Activated naive CD8-positive, alpha-beta T cell treated with anti-CD3 and anti-CD28 coated beads, Interleukin-2, amount 50 U/mL, for 16 hours (primary cell): ENCODE results near the gene TRPV4.

Source experiments
- DNase-seq: peaks from one replicate; pipeline ENCODE4 v3.0.0-alpha.2; 2020; ENCODE audit warnings: low read depth, low spot score

TRPV4 gene

DNA sequence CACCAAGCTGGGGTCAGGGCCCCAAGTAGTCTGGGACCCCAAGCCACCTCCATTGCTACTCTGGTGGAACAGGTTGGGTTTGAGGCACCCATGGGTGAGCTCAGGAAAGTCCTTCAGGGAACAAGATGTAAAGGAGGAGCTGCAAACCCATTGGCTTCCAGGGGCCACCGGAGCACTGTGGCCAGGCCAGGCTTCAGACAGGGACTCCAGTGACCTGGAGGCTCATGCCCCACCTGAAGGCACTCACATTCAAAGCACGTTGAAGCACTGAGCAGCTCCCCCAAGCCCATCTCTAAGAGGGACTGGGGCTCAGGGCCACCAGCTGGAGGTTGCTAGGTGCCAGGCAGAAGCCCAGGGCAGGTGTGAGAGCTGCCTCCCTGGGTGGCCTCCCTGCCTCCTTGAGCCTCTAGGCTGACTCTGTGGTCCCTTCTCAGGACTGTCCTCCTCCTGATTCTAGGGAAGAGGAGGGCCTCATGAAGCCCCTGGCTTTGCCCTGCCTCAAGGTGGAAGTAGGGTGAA lies 70.5 kb downstream of the TRPV4 start:
- DNase-seq = no peak

GRCh38 chr12:109762071-109762672 lies 71.0 kb downstream of the TRPV4 start:
- DNase-seq = no peak

- no peak for DNase-seq
Measured at GRCh38 chr12:109760930-109761921, 72.0 kb downstream of the TRPV4 start.

- no peak for DNase-seq
Measured at GRCh38 chr12:109760031-109760929, 72.9 kb downstream of the TRPV4 start.

GRCh38 chr12:109759595-109759994 lies 73.6 kb downstream of the TRPV4 start:
- no peak for DNase-seq

GRCh38 chr12:109758426-109759420 lies 74.5 kb downstream of the TRPV4 start:
- no peak for DNase-seq

DNA sequence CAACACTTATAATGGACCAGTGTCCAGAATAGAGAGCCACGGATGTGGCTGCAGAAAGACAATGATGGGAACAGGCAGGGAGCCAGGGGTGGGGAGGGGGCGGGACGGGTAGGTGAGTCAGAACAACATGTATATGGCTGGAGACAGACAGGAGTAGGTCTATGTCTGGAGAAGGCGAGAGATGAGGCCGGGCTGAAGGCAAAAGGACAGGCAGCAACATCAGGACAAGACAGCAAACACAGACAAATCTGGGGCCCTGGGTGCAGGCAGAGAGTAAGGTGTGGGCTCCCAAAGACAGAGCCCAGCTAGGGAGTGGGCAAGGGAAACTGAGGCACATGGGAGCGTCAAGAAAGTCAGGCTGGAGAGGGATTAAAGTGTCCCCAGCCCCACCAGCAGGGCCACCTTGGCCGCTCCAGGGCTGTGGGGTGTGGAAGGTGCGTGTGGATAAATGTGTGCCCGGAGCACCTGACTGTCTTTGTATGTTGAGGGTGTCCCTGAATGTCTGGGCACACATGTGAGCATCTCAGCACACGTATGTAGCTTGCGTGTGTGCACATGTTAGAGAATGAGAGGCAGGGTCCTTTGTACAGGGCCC lies 75.4 kb downstream of the TRPV4 start:
- DNase-seq = no peak

- no peak for DNase-seq
Measured at GRCh38 chr12:109756457-109756856, 76.7 kb downstream of the TRPV4 start.

GRCh38 chr12:109753959-109754358 lies 79.2 kb downstream of the TRPV4 start:
- DNase-seq = no peak

DNA sequence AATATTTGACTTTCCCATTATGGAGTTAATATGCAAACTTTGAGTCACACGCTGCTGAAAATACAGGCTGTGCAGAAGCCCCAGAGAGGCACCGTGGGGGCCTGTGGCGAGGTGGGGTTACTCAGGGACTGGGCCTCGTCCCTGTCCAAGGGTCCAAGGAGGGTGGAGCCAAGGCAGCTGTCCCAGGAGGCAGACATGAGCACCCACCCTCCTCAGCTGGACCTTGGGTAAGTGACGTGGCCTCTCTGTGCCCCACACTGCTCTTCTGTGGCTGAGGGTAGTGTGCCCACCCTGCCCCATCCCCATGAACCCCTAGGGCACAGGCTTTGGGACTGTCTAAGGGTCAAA lies 80.2 kb downstream of the TRPV4 start:
- DNase-seq = no peak

DNA sequence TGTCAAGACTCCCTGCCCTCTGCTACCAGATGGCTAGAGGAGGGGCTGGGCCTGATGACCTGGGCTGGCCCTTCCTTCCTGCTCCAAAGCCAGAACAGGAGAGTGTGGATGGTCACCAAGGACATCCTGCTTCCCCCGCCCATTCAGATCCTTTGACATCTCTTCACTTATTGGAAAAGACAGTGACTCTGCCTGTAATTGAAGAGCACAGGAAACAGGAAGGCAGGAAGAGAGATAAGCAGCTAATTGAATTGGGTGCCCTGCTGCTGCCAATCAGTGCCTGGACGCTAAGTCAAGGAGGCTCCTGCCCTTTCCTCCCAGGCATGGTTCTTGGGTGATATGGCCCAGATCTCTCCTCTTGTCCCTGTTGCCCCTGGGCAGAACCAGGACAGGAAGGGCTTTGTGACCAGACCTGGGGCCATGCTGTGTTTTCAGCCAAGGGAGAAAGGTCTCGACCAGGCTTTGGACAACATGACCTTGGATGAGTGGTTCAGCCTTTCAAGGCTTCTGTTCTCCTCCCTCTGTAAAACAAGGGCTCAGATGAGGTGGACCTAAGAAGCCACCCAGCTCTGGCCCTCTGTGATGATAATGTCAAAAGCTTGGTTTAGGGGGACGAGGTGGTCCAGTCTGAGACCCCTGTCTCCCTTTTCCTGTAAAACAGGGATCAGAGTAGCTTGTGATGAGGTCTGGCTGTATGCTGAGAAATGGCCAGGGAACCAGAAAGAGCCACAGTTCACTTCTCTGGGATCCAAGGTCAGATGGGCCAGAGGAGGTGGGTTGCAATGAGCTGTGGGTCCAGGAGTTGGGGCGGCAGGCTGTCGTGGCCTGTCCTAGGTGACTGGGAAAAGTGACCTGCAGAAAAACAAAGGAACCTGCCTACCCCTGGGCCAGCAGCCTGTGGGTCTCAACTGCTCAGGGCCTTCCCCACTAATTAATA lies 80.8 kb downstream of the TRPV4 start:
- no peak for DNase-seq

GRCh38 chr12:109744986-109745942 lies 87.9 kb downstream of the TRPV4 start:
- DNase-seq = no peak

- DNase-seq = no peak
Measured at GRCh38 chr12:109744026-109744425, 89.2 kb downstream of the TRPV4 start.

DNA sequence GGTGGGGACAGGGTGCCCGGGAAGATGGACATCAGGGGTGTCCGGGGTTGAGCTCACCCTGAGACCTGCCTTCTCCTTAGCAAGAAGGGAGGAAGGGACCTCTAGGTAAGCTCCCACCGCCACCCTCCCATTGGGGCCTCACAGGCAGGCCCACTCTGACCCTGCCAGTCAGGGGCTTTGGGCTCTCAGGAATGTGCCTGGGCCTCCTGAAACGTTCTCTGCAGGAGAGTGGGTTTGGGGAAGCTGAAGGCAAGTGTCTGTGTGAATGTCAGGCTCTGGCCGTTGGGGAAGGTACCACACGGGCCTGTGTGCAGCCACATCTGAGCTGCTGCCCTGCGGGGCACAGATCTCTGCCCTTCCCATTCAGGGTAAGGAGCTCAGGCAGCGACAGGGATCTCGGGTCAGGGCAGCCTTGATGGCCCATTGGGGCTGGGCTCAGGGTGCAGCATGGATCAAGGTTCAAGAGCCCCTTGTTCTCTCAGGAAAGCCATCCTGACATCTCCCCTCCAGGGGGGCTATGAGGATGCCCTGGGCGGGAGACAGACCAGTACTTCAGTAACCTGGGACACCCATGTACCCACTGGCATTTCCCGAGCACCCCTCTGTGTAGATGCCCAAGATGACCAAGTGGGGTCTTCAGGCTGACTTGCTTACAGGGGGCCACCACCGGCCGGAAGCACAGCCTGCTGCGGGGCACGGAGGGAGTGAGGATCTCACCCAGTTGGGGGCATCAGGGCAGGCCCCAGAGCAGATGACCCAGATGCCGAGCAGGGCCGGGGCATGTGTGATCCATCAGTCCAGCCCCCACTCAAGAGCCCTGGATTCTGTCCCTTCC lies 89.9 kb downstream of the TRPV4 start:
- no peak for DNase-seq

GRCh38 chr12:109741970-109742703 lies 91.1 kb downstream of the TRPV4 start:
- DNase-seq = no peak

DNA sequence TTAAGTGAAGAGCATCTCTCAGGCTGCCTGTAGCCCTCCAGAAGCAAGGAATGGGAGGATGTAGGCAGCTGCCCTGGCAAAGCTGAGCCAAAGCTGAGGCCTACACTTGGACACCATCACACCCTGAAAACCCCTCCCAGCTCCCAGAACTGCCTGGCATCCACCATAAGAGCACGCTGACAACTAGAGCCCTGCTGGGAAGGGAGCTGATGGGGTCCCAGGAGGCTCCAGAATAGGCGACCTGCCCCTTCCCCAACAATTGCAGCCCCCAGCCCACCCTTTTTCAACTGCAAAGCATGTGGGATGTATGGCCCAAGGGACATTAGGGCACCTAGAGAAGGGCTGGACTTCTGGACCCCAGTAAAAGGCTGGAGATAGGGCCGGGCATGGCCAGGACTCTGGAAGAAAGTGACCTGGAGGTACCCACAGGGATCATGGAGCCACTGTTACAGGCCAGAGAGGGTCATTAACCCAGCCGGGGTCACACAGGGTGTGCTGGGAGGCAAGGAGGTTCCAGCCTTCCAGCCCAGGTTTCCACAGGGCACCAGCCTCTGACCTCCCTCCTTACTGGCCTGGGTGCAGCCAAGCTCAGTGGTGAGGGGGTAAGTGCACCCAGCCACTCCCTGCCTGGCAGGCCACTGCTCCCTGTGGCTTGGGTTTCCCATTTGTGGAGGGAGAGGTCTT lies 91.8 kb downstream of the TRPV4 start:
- DNase-seq = no peak
